AG04449 (cell line): Measurements from ENCODE around the gene SMR3B.

ENCODE experiments used
- CTCF ChIA-PET: fragments of 350-600 bp; formaldehyde crosslinking; extraction: SDS; loops from one replicate; lab custom pipeline; 2021; ENCODE audit warnings: antibody characterized with exemption; lab: Yijun Ruan, JAX
- POLR2A ChIA-PET: fragments of 400-600, 350-600 bp; formaldehyde crosslinking; extraction: SDS; loops from one replicate; lab custom pipeline; 2020; ENCODE audit warnings: antibody characterized with exemption, inconsistent platforms; lab: Yijun Ruan, JAX
- DNase-seq: peaks from one replicate; pipeline ENCODE4 v3.0.0-alpha.2; 2010; ENCODE audit warnings: low read depth, low spot score
- H3K4me3 ChIP-seq: 2 replicates; pipeline ENCODE4 v1.5.1; 2011; ENCODE audit warnings: low read depth, mild to moderate bottlenecking, control low read depth, low read length
- CTCF ChIP-seq: IDR thresholded peaks from one replicate; pipeline ENCODE4 v1.5.1; 2011; ENCODE audit warnings: mild to moderate bottlenecking, moderate library complexity, low read length, control low read depth, inconsistent platforms; ENCODE audit not compliant: insufficient read depth; ENCODE audit errors: missing control alignments

Gene SMR3B

GRCh38 chr4:70360460-70360859 is 22.5 kb upstream of the SMR3B start, which contains the start of gene SMR3A:
Gene SMR3A, plus strand, starts transcription at chr4:70360760. Its CDS starts 1,356 bp downstream, at chr4:70362116.
- CTCF ChIA-PET = no interaction called here
- DNase-seq = no peak
- no peak within 1 kb of the TSS for H3K4me3 ChIP-seq
- no peak for TF ChIP-seq CTCF
- POLR2A ChIA-PET = no interaction called here

- CTCF ChIA-PET = no interaction called here
Measured at GRCh38 chr4:70364002-70364401, 18.9 kb upstream of the SMR3B start.

GRCh38 chr4:70365479-70365878 is 17.5 kb upstream of the SMR3B start:
- DNase-seq = no peak
- no peak overlapping the region for H3K4me3 ChIP-seq
- ChIA-PET CTCF (no interaction called here), POLR2A (no interaction called here)
- TF ChIP-seq CTCF = no peak

More at GRCh38 chr4:70364002-70364401, 18.9 kb upstream of the SMR3B start:
- no peak for TF ChIP-seq CTCF
- no peak for DNase-seq
- no peak overlapping the region for H3K4me3 ChIP-seq
- POLR2A ChIA-PET = no interaction called here

- CTCF ChIA-PET = interaction anchor here (1.3 kb wide), 1 partner anchor 18 kb away, joined by 3 read pairs; no protein-coding TSS in a partner anchor
- POLR2A ChIA-PET = no interaction called here
- no peak for TF ChIP-seq CTCF
- no peak overlapping the region for H3K4me3 ChIP-seq
- no peak for DNase-seq
Measured at GRCh38 chr4:70367813-70368212, 15.1 kb upstream of the SMR3B start.

- CTCF ChIA-PET = no interaction called here
- DNase-seq = no peak
- TF ChIP-seq CTCF = no peak
- POLR2A ChIA-PET = no interaction called here
- H3K4me3 ChIP-seq = no peak overlapping the region
Measured at GRCh38 chr4:70371987-70372386, 10.9 kb upstream of the SMR3B start.

- TF ChIP-seq CTCF = no peak
- ChIA-PET CTCF (no interaction called here), POLR2A (no interaction called here)
- H3K4me3 ChIP-seq = no peak overlapping the region
- DNase-seq = no peak
Measured at GRCh38 chr4:70372760-70373159, 10.2 kb upstream of the SMR3B start.
